CD4-positive, alpha-beta T cell treated with Interleukin-17A for 1 hour (primary cell): ENCODE data around the gene LDLRAP1.

Source experiments
- DNase-seq: peaks from one replicate; pipeline ENCODE4 v3.0.0-alpha.2; 2020

LDLRAP1 gene

DNA sequence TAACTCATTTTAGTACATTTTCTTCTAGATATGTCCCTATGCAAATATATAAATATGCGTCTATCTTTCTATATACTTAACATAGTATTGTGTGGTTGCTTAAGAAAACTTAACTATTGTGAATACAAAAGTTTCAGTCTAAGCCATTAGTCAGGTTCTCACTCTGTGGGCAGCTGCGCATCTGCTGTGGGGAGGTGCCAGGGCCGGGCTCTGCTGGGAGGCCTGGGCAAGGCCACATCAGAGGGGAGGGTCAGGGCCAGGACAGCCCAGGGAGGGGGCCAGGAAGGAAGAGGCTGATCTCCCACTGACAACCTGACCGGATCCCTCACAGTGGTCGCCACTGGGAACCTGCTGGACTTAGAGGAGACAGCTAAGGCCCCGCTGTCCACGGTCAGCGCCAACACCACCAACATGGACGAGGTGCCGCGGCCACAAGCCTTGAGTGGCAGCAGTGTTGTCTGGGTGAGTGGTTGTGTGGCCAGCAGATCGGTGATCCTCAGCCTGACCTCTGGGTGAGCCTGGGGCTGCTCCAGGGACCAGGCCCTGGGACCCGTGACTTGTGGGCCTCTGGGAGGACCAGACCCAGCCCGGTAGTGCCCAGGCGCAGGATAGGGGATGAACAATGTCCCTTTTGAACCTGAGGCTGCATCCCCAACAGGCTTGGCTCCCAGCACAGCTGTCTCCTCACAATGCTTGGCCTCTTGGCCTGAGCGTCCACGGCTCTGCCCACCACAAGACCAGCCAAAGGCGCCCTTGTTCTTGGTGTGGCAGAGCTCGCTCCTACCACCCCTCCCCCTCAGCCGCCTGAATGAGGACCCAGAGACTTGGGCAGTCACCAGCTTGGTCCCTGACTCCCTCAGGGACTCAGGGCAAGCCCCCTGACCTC, 20.2 kb downstream of the LDLRAP1 start:
- no peak for DNase-seq

DNA sequence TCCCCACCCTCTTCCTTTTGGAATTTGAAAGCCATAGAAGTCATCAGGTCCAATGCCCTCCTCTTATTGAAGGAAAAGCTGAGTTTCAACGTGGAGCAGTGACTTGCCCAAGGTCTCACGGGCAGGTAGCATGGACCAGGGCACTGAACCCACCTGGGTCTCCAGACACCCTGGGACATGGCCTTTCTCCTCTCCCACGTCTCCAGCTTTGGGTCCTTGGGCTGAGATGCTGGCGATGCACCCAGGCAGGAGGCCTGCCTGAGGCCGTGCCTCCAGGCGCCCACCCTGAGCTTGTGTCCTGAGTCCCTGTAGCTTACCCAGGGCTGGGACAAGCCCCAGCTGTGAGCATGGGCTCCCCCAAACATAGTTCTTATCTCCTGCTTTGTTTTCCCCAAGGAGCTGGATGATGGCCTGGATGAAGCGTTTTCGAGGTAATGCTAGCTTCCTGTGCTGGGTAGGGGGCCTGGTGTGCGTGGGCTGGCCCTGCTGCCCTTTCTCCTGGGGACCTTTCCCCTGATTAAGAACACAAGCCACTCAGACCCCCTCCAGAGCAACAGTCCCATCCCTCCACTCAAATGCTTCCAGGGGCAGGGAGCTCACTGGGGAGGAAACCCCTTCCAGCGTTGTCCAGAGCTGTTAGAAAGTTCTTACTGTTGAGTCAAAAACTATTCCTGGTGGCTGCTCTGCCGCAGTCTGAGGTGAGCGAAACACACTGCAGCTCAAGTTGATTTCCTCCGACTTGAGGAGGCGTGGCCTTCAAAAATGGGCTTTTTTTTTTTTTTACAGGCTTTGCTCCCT, 21.6 kb downstream of the LDLRAP1 start:
- peak; percentile 51 for DNase-seq

DNA sequence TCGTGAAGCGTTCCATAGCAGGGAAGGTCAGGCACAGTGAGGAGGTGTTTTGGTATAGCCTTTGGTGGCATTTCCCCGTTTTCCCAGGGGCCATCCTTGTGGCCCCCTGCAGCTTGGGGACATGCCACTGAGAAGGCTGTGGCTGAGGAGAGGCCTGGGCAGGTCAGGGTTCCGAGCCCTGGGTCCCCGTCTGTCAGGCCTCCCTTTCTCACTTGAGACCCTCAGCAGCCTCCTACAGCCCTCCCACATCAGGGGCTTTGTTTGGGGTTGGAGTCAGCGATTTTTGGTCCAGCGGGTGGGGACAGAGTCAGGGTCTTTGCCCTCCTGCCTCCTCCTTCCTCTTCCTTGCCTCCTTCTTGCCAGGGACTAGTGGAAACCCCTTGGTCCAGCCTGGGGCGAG, 22.2 kb downstream of the LDLRAP1 start:
- no peak for DNase-seq

DNA sequence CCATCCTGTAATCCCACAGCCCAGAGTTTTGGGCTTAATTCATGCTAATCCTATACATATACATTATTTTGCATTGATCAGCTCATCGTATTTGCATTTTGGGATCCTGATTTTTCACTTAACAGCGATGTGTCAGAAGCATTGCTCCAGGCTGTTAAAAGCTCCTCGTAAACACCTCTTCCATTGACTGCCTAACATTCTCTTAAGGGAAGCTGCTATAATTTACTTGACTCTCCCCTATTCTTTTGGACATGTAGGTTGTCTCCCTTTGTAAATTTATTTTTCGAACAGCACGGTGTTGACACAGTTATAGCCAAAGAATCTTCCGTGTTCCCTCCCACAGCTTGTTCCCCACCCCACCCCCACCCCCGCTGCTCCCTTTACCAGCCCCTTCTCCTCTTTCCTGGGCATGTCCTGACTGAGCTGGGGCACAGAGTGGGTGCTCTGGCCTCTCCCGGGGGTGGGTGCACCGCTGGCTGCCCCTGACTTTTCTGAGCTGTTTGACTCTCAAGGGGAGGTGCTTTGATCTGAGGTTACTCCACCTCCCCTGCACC, 22.8 kb downstream of the LDLRAP1 start:
- no peak for DNase-seq

DNA sequence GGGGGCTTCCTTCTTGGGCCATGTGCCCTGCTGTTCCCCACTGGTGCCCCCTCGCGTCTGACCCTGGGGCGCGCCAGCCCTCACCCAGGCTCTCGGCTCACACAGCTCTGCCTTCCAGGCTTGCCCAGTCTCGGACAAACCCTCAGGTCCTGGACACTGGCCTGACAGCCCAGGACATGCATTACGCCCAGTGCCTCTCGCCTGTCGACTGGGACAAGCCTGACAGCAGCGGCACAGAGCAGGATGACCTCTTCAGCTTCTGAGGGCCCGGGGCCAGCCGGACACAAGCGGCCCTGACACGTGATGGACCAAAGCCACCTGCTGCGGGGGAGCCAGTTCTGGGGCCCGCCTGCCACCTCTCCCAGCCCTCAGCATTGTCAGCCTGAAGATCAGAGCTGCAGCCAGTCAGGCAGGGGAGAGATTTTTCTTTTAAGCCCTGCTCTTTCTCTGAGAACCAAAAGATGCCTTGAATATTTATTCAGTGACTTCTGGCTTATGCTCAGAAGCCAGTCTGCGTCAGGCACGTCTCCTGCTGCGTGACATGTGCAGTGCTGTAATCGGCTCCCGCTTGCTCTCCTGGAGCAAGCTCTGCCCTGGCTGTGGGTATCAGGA, 23.4 kb downstream of the LDLRAP1 start:
- no peak for DNase-seq

DNA sequence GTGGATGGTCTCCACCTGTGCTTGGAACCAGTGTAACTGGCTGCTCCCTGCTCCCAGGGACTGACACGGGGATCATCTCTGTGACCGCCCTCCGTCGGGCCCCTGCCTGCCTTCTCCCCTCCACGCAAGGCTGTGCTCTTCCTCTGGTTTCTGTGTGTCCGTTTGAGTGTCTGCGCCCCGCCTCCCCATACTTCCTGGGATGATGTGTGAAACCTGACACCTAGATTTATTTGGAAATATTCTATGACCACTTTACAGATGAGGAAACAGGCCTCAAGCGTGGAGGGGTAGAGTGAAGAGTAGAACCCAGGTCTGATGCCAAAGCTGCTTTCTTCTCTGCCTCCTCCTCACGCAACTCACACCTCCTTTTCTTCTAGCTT, 24.3 kb downstream of the LDLRAP1 start:
- DNase-seq, result no peak

DNA sequence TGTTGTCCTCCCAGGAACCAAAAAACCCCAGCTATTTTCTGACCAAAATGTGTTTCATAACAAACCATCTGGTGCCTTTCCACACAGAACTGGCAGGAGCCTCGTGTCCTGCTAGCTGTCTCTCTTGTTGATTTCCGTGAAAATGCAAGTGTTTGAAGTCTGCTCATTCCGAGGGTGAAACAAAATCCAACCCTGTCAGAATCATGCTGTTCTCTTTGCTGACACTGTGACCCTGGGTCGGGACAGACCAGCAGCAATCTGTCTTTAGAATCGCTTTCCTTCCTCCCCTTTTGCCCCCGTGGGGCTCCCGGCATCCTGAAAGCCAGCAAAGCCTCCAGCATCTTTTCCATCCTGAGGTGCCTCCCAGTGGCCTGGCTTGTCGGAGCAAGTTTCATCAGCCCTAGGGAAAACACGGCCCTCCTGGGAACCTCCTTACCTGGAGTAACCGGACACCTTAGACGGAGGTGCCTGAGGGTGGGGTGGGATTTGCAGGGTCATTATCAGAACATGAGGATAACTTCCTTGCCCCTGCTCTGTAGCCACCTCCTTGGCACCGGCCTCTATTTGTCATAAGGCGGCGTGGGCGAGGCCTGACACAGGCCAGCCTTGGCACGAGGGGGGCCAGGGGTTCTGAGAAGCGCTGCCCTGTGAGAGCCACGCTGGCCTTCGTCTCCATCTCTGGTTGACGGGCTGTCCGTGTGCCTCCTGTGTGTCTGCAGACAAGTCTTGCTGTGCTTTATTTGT, 24.9 kb downstream of the LDLRAP1 start:
- no peak for DNase-seq

GRCh38 chr1:25568834-25569596, 25.6 kb downstream of the LDLRAP1 start:
- no peak for DNase-seq

DNA sequence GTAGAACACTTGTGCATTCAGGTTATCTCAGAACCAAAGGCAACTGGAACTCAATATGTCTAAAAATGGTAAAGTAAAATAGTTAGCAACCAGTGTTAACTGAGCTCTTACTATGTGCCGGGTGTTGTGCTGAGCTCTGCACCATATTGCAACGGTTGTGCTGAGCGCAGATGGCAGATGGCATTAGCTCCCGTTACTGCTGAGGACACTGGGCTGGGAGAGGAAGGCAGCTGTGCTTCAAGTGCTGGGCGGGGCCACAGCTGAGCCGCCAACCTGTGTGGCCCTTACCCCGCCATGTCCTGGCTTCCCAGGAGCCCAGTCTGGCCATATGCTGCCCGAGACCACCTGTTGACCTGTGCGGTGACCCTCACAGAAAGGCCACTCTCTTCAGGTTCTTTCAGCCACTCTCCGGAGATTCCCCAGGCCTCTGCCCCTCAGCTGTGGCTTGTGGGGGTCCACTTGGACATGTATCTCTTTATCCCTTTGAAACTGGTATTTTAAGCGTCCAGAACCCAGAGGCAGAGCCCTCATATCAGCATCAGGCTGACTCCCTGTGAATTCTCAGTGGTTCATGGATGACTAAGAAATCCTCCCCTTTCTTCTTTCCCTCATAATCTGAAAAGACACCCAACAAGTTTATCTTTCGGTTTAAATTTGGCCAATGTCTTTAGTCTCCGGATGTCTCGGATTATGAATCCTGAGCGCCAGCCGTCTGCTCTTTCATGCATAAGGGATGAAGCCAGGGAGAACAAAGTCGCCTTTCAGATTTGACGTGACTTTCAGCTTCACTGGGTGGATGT, 26.4 kb downstream of the LDLRAP1 start:
- DNase-seq, result no peak

DNA sequence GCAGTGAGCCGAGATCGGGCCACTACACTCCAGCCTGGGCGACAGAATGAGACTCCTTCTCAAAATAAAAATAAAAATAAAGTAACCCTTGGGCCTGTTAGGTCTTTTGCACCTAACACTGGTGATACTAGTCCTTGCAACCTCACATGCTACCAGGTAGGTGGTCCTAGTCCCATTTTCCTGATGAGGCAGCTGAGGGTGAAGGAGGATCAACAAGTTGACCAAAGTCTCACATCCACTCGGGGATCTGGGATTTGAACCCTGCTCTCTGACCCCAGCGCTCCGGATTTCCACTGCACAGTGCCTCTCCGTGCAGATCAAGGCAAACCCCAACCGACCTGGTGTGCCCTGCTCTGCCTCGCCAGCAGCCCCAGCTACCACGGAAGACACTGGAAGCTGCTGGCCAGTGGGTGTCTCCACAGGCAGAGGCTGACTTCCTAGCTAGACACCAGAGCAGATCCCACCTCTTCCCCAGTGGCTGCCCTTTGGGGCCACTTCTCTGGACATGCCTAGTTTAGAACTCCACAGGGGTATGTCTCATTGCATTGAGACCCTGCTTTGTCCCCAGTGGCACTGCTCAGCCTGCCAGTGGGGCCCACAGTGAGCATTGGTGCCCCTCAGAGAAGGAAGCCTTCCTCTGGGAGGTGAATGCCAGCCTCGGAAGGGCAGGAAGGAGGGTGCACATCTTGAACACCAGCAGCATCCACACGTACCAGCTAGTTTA, 27.6 kb downstream of the LDLRAP1 start:
- no peak for DNase-seq

GRCh38 chr1:25571522-25571970, 28.1 kb downstream of the LDLRAP1 start:
- DNase-seq, result no peak

GRCh38 chr1:25572107-25572506, 28.7 kb downstream of the LDLRAP1 start:
- DNase-seq, result no peak

- peak; percentile 49 for DNase-seq
Observed at GRCh38 chr1:25572708-25573590, 29.5 kb downstream of the LDLRAP1 start.

DNA sequence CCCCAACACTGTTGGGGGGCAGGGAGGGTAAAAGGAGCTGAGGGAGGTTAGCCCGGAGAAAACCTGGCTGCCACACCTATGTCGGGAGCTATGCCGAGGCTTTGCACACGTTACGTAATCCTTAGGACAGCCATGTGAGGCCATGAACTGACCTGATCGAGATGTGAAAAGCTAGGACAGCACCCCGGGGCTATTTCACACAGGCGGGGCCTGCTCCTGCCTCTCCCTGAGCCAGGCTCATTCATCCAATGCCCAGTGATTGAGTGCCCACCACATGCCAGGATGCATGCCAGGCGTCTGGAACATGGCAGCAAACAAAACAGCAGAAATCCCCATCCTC, 30.2 kb downstream of the LDLRAP1 start:
- no peak for DNase-seq

DNA sequence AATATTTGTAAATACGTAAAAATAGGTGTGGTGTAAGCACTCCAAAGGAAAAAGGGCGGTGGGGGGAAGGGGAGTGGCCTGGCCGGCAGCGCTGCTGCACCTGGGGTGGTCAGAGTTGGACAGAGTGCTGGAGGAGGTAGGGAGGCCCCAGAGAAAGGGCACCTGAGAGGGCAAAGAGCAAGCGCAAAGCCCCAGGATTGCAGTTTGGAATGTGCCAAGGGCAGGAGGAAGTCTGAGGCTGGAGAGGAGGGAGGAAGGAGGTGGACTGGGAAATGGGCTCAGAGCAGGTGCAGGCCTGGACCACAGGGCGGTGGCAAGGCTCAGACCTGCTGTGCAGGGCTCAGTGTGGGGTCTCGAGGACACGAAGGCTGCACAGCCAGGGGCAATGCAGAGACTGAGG, 30.6 kb downstream of the LDLRAP1 start:
- DNase-seq, result no peak

DNA sequence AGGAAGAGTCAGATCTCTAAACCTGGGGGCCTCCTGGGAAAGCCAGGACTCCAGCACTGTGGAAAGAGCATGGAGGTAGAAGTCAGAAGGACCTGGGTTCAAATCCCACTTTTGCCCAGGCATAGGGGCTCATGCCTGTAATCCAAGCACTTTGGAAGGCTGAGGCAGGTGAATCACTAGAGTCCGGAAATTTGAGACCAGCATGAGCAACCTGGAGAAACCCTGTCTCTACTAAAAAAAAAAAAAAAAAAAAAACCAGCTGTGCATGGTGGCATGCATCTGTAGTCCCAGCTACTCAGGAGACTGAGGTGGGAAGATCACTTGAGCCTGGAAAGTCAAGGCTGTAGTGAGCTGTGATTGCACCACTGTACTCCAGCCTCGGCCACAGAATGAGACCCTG, 31.8 kb downstream of the LDLRAP1 start:
- no peak for DNase-seq

DNA sequence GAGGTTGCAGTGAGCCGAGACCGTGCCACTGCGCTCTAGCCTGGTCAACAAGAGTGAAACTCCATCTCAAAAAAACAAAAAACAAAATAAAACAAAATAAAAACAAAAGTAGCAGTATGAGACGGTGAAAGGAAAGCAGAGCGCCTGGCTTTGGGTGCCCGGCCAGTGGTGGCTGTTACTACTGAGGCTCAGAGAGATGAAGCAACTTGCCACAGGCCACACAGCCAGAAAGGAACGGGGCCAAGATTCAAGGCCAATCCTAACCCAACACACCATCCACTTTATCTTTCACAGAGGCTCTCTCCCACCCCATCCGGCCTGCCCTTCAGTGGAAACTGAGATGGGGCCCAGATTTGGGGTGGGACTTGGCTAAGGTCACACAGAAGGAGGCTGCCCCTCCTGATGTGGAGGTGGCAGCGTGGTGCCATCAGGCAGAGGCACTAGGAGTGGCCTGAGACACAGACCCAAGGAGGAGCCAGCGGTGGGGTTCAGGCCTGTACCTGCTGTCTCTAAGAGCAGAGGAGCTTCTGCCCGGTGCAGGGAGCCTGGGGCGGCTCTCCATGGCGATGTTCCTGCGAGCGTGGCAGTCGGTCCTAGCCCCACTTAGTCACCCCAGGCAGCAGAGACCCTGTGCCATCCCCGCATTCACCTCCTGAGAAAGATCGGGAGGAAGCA, 33.2 kb downstream of the LDLRAP1 start:
- DNase-seq, result no peak

- no peak for DNase-seq
Observed at GRCh38 chr1:25577134-25577920, 33.9 kb downstream of the LDLRAP1 start.
